H1 (cell line): ENCODE data around the gene PITPNM1. TPM values are rescaled to one million over a fixed set of nuclear protein-coding genes. Genes with fewer than 3 reads are reported as not detected.

Source experiments
- CTCF ChIA-PET: fragments of 300-600 bp; sonication (Branson Sonifier 250); formaldehyde crosslinking; loops from one replicate; lab custom pipeline; 2021; ENCODE audit not compliant: partially characterized antibody; lab: Charles Lee
- POLR2A ChIA-PET: fragments of 300-600 bp; sonication (Branson Sonifier 250); formaldehyde crosslinking; loops from one replicate; lab custom pipeline; 2021; ENCODE audit warnings: inconsistent platforms; ENCODE audit not compliant: partially characterized antibody; lab: Charles Lee
- DNase-seq, 2 experiments: peaks; one replicate each; pipeline versions ENCODE4 v3.0.0 to v3.0.0-alpha.2; 2010 to 2022; ENCODE audit warnings: low spot score in 2 of 2, low read depth in 1 of 2, mixed read lengths in 1 of 2
- FAIRE-seq: peaks from 2 replicates; lab custom pipeline; 2011; peaks lifted over from hg19 to GRCh38; lab: Jason Lieb, UNC
- H2AFZ ChIP-seq: 2 replicates; pipeline ENCODE4 v1.8.1; 2012; ENCODE audit warnings: low read length, inconsistent platforms
- H2AK5ac ChIP-seq: 2 replicates; pipeline ENCODE4 v1.6.1; 2013; ENCODE audit warnings: low read depth, low read length
- H2BK120ac ChIP-seq: replicated peaks from 2 replicates; pipeline ENCODE3; 2013; ENCODE audit warnings: low read depth, low read length, inconsistent platforms
- H2BK12ac ChIP-seq: 2 replicates; pipeline ENCODE4 v1.6.1; 2013; ENCODE audit warnings: low read depth, low read length
- H2BK15ac ChIP-seq: 2 replicates; pipeline ENCODE4 v1.6.1; 2013; ENCODE audit warnings: low read length
- H2BK20ac ChIP-seq: 2 replicates; pipeline ENCODE4 v1.6.1; 2013; ENCODE audit warnings: low read length
- H2BK5ac ChIP-seq: 2 replicates; pipeline ENCODE4 v1.6.1; 2013; ENCODE audit warnings: low read depth, low read length
- H3K14ac ChIP-seq: 2 replicates; pipeline ENCODE4 v1.6.1; 2013; ENCODE audit warnings: inconsistent platforms; ENCODE audit not compliant: insufficient read length
- H3K18ac ChIP-seq: 2 replicates; pipeline ENCODE4 v1.6.1; 2013; ENCODE audit warnings: low read length; ENCODE audit errors: extremely low read depth
- H3K23ac ChIP-seq: 2 replicates; pipeline ENCODE4 v1.6.1; 2013; ENCODE audit warnings: inconsistent platforms; ENCODE audit not compliant: insufficient read length
- H3K23me2 ChIP-seq: 2 replicates; pipeline ENCODE4 v1.6.1; 2013; ENCODE audit warnings: low read depth, low read length
- H3K27ac ChIP-seq: 2 replicates; pipeline ENCODE4 v1.6.1; 2011; ENCODE audit warnings: low read depth, low read length, inconsistent platforms
- H3K27me3 ChIP-seq, 4 experiments: replicated peaks in 1 of 4; 1 replicate in 1 of 4; 2 replicates in 3 of 4; pipeline versions ENCODE4 v1.6.1 to v1.8.1; 2011 to 2013; ENCODE audit warnings: low read length in 3 of 4, mild to moderate bottlenecking in 3 of 4, inconsistent platforms in 2 of 4, mixed read lengths in 2 of 4, moderate library complexity in 1 of 4; ENCODE audit not compliant: control insufficient read depth in 3 of 4, insufficient read depth in 3 of 4; ENCODE audit errors: extremely low read depth in 1 of 4
- H3K36me3 ChIP-seq, 4 experiments: 2 replicates each; pipeline versions ENCODE4 v1.6.1 to v1.8.1; 2011 to 2013; ENCODE audit warnings: mild to moderate bottlenecking in 4 of 4, low read length in 3 of 4, moderate library complexity in 2 of 4, control low read depth in 1 of 4, inconsistent platforms in 1 of 4; ENCODE audit not compliant: insufficient read depth in 4 of 4, control insufficient read depth in 2 of 4
- H3K4ac ChIP-seq: replicated peaks from 2 replicates; pipeline ENCODE3; 2013; ENCODE audit warnings: low read length, low read depth, mixed read lengths, inconsistent platforms; ENCODE audit not compliant: insufficient read length
- H3K4me1 ChIP-seq, 4 experiments: replicated peaks in 1 of 4; 1 replicate in 1 of 4; 2 replicates in 3 of 4; pipeline versions ENCODE4 v1.6.1 to v1.8.1; 2011 to 2013; ENCODE audit warnings: low read length in 3 of 4, inconsistent platforms in 2 of 4, mixed read lengths in 1 of 4; ENCODE audit not compliant: insufficient read depth in 4 of 4, control insufficient read depth in 3 of 4
- H3K4me2 ChIP-seq, 2 experiments: 2 replicates each; pipeline versions ENCODE4 v1.6.1 to v1.8.1; 2011 to 2013; ENCODE audit warnings: low read depth in 2 of 2, low read length in 2 of 2, control low read depth in 1 of 2, inconsistent platforms in 1 of 2, mild to moderate bottlenecking in 1 of 2; ENCODE audit not compliant: insufficient read depth in 1 of 2
- H3K4me3 ChIP-seq, 4 experiments: fragments of 200-600, 300-600 bp in 1 of 4; sonication (generic), shearing (Covaris generic), sonication (Bioruptor Twin) in 1 of 4; 2 replicates each; pipeline versions ENCODE4 v1.5.1 to v1.8.1; 2011 to 2016; ENCODE audit warnings: low read length in 4 of 4, low read depth in 3 of 4, control low read depth in 2 of 4, inconsistent platforms in 2 of 4, mild to moderate bottlenecking in 2 of 4, mixed read lengths in 1 of 4, moderate library complexity in 1 of 4; ENCODE audit not compliant: insufficient read depth in 2 of 4; ENCODE audit errors: extremely low read depth in 1 of 4
- H3K56ac ChIP-seq: replicated peaks from 2 replicates; pipeline ENCODE3; 2013; ENCODE audit warnings: low read depth, mild to moderate bottlenecking, mixed read lengths, low read length, inconsistent platforms; ENCODE audit not compliant: insufficient read length
- H3K79me1 ChIP-seq: 2 replicates; pipeline ENCODE4 v1.6.1; 2013; ENCODE audit warnings: low read depth, low read length, control low read depth
- H3K79me2 ChIP-seq, 2 experiments: 2 replicates each; pipeline versions ENCODE4 v1.6.1 to v1.8.1; 2012 to 2013; ENCODE audit warnings: low read length in 2 of 2, mild to moderate bottlenecking in 2 of 2, inconsistent platforms in 1 of 2; ENCODE audit not compliant: insufficient read depth in 2 of 2, control insufficient read depth in 1 of 2
- H3K9ac ChIP-seq, 4 experiments: replicated peaks in 1 of 4; 1 replicate in 1 of 4; 2 replicates in 3 of 4; pipeline versions ENCODE4 v1.6.1 to v1.8.1; 2011 to 2013; ENCODE audit warnings: low read depth in 3 of 4, low read length in 3 of 4, control low read depth in 2 of 4, mild to moderate bottlenecking in 2 of 4, moderate library complexity in 2 of 4, inconsistent platforms in 1 of 4; ENCODE audit errors: extremely low read depth in 1 of 4
- H3K9me3 ChIP-seq, 2 experiments: 2 replicates each; pipeline versions ENCODE4 v1.6.1 to v1.8.1; 2012 to 2013; ENCODE audit warnings: mild to moderate bottlenecking in 2 of 2, moderate library complexity in 2 of 2, control low read depth in 1 of 2, inconsistent platforms in 1 of 2, low read depth in 1 of 2, low read length in 1 of 2, mixed read lengths in 1 of 2; ENCODE audit not compliant: insufficient read depth in 2 of 2
- H4K20me1 ChIP-seq, 2 experiments: replicated peaks in 1 of 2; 2 replicates each; pipeline versions ENCODE3 to v1.8.1; 2011 to 2013; ENCODE audit warnings: inconsistent platforms in 2 of 2, low read length in 2 of 2, mild to moderate bottlenecking in 1 of 2; ENCODE audit not compliant: insufficient read depth in 2 of 2, control insufficient read depth in 1 of 2
- H4K5ac ChIP-seq: 2 replicates; pipeline ENCODE4 v1.6.1; 2013; ENCODE audit warnings: low read length, low read depth, mixed read lengths, inconsistent platforms; ENCODE audit not compliant: insufficient read length
- H4K8ac ChIP-seq: 2 replicates; pipeline ENCODE4 v1.8.0; 2013; ENCODE audit warnings: mild to moderate bottlenecking, moderate library complexity, low read length, inconsistent platforms; ENCODE audit not compliant: insufficient read depth; ENCODE audit errors: extremely low read depth
- H4K91ac ChIP-seq: replicated peaks from 2 replicates; pipeline ENCODE3; 2013; ENCODE audit warnings: low read length, mixed read lengths, inconsistent platforms; ENCODE audit not compliant: insufficient read length
- CHD1 ChIP-seq: IDR thresholded peaks from 2 replicates; pipeline ENCODE4 v1.6.1; 2012; ENCODE audit warnings: low read depth, low read length, improper control_type of control experiment
- WGBS, 2 experiments: shearing (Covaris generic) in 1 of 2; methylation state at CpG; one replicate each; pipeline versions ENCODE4 v1.1.6 to v1.1.7; 2013 to 2015; ENCODE audit warnings: low lambda C conversion rate in 2 of 2, mixed read lengths in 2 of 2, inconsistent platforms in 1 of 2, low coverage in 1 of 2, missing lambda C conversion rate in 1 of 2; ENCODE audit not compliant: insufficient replicate concordance in 2 of 2, insufficient coverage in 1 of 2, insufficient read length in 1 of 2; ENCODE audit errors: extremely low coverage in 1 of 2, missing lambda C conversion rate in 1 of 2; 5-methylcytosine and 5-hydroxymethylcytosine counted together
- polyA plus RNA-seq, 7 experiments: library from polyadenylated mRNA; depleted of rRNA in 3 of 7; stranded (reverse) in 5 of 7; unstranded in 2 of 7; fragments of >200 nt in 5 of 7; fragments of 200-250 nt in 2 of 7; gene quantifications; 1 replicate in 5 of 7; 2 replicates in 1 of 7; 4 replicates in 1 of 7; pipeline versions ENCODE4 v1.2.1 to v1.2.3, GENCODE V29; 2011 to 2013; ENCODE audit warnings: missing spikeins in 2 of 7, mixed read lengths in 2 of 7
- total RNA-seq: library from RNA; stranded (reverse); fragmentation: NEBNext Ultra II Directional; extraction: Animal tissue kit (Norgen Biotek cat#: 25700); gene quantifications from 2 replicates; pipeline ENCODE4 v1.2.1, GENCODE V29; 2021

PITPNM1 gene
- total and polyA plus RNA-seq, 2 of the 8 experiments (the other 6 are each of a cell fraction or from before 2014, with no cell fraction given) = 27.2 to 52.7 TPM

- no peak overlapping the region for H2AFZ ChIP-seq
- H3K4ac ChIP-seq = no peak overlapping the region
- H3K4me1 ChIP-seq = no peaks in the 10 kb centered on the region
- H3K14ac ChIP-seq = no peak overlapping the region
- H3K79me2 ChIP-seq = no peaks in the 10 kb centered on the region
- H3K4me3 ChIP-seq = no peak overlapping the region
- no peak overlapping the region for H2BK12ac ChIP-seq
- H2BK120ac ChIP-seq = no peak overlapping the region
- H2BK20ac ChIP-seq = no peak overlapping the region
- H2BK5ac ChIP-seq = no peak overlapping the region
- no peak overlapping the region for H4K5ac ChIP-seq
- no peak overlapping the region for H3K9ac ChIP-seq
- H4K20me1 ChIP-seq = no peaks in the 10 kb centered on the region
- 90% methylated on average over 18 of the region's 25 CpGs; no CpG with 5 or more reads in 1 of the 2 experiments for WGBS, 2 experiments
- H2BK15ac ChIP-seq = no peak overlapping the region
- no peak overlapping the region for H3K27ac ChIP-seq
- ChIA-PET POLR2A (no interaction called here), CTCF (interaction anchor here (1.0 to 1.2 kb wide), 3 partner anchors 46 to 106 kb away, joined by 3 to 4 read pairs (median 3); partner anchors contain the start of gene NUDT8)
- H3K23me2 ChIP-seq = peaks cover 7% of the 10 kb centered on the region; the same call in 1 of the 2 replicates
- no peak for FAIRE-seq
- no peak overlapping the region for H2AK5ac ChIP-seq
- no peaks in the 10 kb centered on the region for H3K36me3 ChIP-seq
- no peak overlapping the region for H3K18ac ChIP-seq
- H3K27me3 ChIP-seq = no peaks in the 10 kb centered on the region
- H4K91ac ChIP-seq = no peak overlapping the region
- DNase-seq = no peak
- no peaks in the 10 kb centered on the region for H3K79me1 ChIP-seq
- no peak overlapping the region; the same call in none of the 2 replicates for H4K8ac ChIP-seq
- no peak for TF ChIP-seq CHD1
- peaks cover 0 to 3% of the 10 kb centered on the region in 2 experiments; a peak in 1 of 4 replicates for H3K9me3 ChIP-seq
- H3K23ac ChIP-seq = no peak overlapping the region
- no peak overlapping the region for H3K4me2 ChIP-seq
- H3K56ac ChIP-seq = no peak overlapping the region
These were observed 18.7 kb upstream of the PITPNM1 start for GRCh38 chr11:67523556-67524479.
